ENCODE data around the gene PLEKHG3.
A peak's percentile ranks its signal among the peaks of the same experiment; 100 is the strongest.
"Not testable (repeated sequence)": the region's sequence is repeated elsewhere in the genome, so short reads cannot be mapped to it uniquely, and the experiment has no call there.

The PLEKHG3 gene

DNA sequence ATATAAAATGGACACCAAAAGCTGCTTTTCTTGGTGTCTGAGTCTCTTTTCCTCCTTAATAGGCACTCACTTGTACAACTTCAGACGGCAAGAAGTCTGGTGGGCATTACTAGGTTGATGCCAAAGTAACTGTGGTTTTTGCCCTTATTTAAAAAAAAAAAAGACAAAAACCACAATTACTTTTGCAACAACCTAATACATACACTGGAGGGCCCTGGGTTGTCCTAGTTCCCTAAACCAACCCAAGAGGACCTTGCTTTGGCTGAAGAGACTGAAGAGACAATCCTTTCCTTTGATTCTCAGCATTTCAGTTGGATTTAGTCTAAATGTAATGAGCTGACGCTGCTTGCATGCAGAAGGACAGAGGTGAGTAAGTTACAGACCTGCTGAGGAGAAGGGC lies 16.2 kb upstream of the PLEKHG3 start:
- DNase-seq (ENCODE audit: low spot score): no peak

DNA sequence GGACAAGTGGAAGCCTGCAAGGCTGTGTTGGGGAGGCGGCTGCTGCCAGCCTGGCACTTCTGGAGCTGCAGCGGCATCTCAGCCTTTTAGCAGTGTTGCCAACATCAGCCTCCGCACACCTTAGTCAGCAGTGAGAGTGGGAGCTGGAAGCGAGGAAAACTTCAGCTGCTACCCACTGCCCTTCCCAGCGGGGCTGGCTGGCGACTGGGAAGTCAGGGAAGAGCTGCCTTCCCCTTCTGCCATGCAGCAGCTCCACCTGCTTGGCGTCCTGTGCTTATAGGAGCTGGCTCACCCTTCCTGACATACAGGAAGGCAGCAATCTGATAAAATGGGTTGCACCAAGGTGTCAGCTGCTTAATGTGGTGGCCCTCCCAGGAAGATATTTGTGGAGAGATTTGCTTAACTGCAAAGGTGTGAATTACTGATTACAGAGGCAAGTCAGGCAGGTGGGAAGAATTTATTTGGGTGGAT lies 15.4 kb upstream of the PLEKHG3 start:
- no peak for DNase-seq (ENCODE audit: low spot score)

DNA sequence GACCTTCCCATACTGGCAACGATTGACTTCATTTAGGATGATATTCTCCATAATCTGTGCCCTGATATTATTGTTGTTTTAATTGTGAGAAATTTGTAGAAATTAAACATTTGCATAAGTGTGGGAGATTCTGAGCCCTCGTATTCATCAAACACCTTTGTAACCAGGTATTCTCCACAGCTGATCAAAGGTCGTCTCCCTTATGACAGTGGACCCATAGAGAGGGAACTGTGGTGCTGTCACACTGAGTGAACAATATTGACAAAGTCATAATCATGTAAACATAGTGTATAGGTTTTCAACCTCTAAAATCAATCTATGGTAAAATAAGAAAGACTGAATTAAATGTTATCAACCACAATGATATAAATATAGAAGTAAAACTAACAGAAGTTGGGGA lies 14.9 kb upstream of the PLEKHG3 start:
- DNase-seq (ENCODE audit: low spot score): no peak

DNA sequence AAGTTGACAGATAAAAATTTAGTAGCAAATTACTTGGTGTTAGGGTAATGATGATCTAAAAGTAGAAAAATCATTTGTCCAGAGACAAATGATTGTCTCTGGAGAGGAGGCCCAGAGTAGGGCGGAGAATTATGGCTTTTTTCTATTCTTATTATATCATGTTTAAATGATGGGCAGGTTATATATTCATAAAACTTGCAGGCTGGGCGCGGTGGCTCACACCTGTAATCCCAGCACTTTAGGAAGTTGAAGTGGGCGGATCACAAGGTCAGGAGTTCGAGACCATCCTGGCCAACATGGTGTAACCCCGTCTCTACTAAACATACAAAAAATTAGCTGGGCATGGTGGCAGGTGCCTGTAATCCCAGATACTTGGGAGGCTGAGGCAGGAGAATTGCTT lies 13.6 kb upstream of the PLEKHG3 start:
- DNase-seq (ENCODE audit: low spot score): not testable (repeated sequence)

DNA sequence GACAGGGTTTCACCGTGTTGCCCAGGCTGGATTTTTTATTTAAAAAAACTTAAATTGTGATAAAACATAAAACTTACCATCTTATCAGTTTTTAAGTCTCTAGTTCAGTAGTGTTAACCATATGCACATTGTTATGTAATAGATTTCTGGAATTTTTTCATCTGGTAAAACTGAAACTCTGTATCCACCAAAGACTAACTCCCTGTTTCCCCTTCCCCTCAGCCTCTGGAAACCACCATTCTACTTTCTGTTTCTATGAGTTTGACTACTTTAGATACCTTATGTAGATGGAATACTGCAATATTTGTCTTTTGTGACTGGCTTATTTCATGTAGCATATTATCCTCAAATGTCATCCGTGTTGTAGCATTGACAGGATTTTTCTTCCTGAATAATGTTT lies 12.8 kb upstream of the PLEKHG3 start:
- DNase-seq (ENCODE audit: low spot score): no peak

DNA sequence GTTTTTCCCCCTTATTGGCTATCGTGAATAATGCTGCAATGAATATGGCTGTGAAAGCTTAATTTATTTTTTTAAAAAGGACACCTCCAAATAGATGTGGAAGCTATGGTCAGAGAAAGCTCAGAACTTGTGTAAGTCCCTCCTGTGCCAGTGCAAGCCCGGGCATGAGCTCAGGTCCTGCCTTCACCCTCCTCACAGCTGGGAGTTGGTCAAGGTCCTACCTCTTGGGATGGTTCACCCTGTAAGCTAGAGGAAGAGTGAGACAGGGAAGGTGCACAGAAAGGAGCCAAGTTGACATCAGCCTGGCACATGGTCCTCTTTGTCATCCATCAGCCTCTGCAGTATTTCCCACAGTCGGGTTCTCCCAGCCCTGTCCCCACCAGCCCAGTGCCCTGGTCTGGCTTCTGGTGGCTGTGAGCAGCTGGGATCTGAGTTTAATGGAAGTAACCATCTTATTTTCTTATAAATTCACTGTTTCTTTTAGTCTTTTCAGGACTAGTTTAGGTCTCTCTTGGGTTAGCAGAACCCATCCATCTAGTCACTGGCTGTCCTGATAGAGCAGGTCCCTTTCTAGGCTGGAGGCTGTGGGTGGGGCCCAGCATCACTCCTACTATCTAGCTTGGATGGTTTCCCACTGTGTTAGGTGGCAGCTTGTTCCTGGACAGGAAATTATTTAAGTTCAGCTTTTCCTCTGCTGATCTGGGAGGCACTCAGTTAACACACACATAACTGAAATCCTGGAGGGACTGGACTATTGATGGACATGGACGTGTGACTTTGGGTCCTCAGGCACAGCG lies 11.8 kb upstream of the PLEKHG3 start:
- DNase-seq (ENCODE audit: low spot score): no peak

DNA sequence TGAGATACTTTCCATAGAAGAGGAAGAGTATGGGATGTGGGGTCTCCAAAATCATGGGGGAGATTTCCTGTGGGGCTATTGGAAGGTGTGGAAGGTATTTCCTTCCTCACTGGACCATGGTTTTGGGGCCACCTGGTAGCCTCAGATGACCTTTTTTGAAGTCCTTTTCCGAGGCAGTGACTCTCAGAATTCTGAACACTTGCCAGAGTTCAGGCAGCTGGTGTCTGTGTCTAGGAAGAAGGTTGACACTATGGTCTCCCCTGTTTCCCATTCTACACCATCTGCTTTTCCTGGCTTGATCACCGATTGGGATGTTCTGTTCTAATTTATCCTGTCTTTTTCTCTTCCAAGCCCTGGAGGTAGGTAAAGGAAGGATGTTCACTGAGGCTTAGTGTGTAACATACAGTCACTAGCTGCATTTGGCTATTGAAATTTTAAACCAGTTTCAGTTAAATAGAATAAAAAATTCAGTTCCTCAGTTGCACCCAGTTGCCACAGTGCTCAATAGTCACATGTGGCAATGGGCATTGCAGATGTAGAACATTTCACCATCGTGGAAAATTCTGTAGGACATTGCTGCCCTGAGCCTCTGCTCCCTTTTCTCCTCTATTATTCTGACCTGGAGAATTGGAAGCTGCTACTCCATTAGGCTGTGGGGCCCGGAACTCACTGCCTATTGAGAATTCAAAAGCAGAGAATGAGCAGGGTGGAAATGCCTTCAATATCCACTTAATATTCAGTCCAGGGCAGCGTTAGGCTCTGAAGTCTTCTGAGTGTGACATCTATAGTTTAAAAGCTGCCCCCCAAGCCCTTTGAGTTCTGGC lies 11.0 kb upstream of the PLEKHG3 start:
- no peak for DNase-seq (ENCODE audit: low spot score)

DNA sequence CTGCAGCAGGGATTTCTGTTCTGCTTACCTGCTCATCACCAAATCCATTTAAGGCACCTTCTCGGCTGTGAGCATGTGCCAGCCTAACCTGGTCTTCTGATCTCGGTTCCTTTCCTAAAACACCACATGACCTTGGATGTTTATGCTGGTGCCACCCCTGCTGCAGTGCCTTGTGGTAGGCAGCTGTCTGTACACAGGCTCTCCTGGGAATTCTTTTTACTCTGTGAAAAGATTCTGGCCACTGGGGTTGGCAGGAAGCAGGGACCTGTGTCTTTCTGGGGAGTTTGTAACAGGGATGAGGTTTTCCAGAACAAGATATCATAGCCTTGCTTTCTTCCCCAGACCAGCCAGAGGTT lies 10.4 kb upstream of the PLEKHG3 start:
- DNase-seq (ENCODE audit: low spot score): no peak

DNA sequence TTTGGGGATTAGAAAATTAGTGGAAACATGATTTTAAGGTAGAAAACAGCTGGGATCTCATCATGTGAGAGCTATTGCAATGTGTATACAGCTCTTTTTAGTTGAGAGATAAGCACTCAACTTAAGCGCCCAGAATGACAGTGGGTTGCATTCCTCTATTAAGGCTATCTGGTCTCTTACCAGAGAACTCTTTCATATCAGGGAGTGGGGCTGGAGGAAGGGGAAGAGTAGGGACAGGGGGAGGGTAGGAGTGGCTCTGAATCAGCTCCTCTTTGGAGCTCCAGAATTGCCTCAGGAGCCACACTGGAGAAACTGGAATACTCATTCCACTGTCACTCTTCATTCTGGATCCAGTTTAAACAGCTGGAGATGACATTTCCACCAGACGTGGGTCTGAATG lies 9.2 kb upstream of the PLEKHG3 start:
- DNase-seq (ENCODE audit: low spot score): no peak

DNA sequence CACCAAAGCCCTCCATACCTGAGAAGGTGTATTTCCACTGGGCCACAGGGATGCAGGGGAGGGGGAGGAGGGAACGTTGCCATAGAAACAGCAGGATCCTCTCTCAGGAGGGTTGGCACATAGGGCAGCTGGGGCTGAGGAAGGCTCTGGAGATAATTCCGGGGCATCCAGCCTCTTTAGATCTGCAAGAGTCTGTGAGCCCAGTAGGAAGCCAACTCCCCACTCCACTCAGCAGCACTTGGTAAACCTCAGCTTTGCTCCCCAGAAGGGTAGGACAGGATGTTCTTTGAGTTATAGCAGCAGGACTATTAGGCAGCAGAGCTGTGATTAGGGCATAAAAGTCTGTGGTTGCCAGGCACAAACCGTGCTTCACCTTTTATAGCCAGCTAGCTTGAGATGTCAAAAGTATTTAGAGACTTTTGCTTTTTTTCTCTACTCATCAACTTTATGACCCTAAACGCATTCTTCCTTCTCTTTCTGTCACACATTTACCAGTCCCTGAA lies 7.8 kb upstream of the PLEKHG3 start:
- DNase-seq (ENCODE audit: low spot score): no peak

DNA sequence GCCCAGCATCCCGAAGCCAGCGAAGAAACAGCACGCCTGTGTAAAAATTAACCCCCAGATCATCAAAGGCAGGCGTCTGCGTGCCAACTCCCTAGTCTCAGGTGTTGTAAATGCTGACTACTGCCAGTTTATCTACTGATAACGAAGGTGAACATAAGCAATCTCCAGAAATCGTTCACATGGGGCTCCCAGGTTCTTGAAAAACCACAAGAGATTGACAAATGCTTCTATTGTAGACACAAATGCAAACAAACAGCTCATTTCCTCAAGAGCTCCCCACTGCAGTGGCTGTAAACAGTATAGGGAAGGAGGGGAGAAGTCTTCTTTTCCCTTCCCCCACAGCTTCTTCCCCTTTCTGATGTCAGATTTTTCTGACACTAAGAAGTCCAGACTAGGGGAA lies 5.3 kb upstream of the PLEKHG3 start:
- DNase-seq (ENCODE audit: low spot score): peak; percentile 36

DNA sequence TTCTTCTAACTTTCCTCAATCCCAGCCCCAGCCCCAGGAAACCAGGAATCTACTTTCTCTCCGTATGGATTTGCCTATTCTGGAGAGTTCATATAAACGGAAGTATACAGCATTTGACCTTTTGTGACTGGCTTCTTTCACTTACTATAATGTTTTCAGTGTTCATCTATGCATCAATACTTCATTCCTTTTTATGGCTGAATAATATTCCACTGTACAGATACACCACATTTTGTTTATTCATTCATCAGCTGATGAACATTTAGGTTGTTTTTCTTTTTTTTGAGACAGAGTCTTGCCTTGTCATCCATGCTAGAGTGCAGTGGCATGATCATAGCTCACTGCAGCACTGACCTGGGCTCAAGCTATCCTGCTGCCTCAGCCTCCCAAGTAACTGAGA lies 3.9 kb upstream of the PLEKHG3 start:
- DNase-seq (ENCODE audit: low spot score): no peak

DNA sequence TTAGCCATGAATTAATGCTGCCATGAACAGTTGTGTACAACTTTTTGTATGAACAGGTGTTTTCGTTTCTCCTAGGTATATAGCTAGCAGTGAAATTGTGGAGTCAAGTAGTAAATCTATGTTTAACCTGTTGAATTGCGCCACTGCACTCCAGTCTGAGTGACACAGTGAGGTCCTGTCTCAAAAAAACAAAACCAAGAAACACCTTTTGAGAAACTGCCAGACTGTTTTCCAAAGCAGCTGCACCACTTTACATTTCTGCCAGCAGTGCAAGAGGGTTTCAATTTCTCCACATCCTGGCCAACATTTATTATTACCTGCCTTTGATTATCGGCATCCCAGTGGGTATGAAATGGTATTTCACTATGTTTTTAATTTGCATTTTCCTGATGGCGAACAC lies 3.3 kb upstream of the PLEKHG3 start:
- DNase-seq (ENCODE audit: low spot score): peak; percentile 26

DNA sequence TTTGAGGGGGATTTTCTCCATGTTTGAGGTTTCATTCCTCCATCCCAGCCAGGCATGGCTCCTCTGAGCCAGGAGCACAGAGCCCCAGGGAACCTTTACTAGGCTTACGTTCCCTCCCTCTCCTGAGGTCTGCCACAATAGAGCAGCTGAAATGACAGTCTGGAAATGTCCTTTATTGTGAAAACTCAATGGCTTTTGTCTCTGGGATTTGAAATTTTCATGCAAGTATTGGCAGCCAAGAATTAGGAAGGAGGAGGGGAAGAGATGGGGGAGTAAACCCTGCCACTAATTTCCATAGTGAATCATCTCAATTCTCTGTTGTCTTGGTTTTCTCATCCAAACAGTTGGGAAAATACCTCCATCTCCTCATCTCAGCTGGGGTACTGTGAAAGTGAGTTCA lies 2.6 kb upstream of the PLEKHG3 start:
- peak; percentile 47 for DNase-seq (ENCODE audit: low spot score)

DNA sequence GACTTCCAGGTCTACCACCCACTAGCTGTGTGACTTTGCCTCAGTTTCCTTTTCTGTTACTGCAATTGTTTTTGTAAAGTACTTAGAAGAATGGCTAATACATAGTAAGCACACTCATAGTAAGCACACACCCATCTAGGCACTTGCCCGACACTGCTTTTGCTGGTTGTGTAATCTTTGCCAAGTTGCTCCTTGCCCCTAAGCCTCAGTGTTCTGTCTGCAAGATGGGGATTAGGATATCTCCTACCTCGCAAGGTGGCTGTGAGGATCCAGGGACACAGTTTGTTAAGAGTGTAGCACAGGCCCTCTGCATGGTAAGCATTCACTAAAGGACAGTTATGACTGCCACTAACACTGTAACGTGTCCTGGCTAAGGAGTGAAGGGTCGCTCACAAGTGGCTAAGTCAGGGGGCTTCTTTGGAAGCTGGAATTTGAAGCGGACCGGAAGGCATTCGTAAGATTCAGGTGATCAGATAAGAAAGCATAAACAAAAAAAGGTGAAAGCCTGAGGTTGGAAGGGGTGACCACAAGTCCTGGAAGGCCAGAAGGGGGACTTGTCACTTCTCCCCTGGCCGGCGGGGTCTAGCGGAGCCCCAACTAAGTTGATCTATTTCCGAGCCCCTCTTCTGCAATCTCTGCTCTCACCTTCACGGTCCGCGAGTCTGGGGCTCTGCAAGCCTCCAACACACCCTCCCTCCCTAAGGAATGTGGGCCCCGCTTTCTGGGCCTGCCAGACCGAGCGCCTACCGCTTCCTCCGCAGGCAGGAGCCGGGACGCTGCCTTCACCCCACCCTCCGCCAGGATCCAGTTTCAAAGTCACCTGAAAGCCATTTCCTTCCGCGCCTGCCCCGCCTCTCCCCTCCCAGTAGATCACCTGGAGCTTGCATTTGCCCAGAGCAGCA lies 1.5 kb upstream of the PLEKHG3 start:
- DNase-seq (ENCODE audit: low spot score): peak; percentile 62

DNA sequence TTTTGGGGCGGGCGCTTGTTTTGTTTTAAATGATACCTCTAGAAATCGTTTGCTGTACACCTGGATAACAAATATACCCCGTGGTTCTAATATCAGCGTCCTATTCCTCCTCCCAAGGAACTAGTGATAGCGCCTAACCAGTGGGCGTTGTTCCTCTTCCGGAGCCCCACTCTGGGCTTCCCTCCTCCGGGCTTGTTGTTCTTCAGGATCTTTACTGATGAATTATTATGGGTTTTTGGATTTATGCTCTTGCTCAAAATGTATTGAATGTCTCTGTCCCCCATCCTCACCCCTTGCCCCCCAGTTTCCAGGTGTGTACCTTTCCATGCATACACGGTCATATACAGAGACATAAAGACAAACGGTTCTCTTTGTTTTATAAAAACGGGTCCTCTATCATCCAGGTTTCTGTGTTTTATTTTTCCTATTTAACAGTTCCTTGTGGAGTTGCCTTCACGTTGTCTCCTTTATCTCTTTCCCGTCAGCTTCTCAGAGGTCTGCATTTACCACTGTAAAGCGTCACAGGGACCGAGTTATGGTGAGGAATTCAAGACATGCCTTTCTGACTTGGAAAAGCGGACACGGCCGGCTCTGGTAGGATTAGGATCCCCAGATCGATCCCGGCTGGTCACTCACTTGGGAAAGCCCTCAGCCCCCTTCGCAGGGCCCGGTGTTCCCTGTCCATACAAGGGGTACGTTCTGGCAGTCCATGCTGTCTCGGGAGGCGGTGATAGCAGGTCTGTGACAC lies 655 bp upstream of the PLEKHG3 start:
- DNase-seq (ENCODE audit: low spot score): no peak

DNA sequence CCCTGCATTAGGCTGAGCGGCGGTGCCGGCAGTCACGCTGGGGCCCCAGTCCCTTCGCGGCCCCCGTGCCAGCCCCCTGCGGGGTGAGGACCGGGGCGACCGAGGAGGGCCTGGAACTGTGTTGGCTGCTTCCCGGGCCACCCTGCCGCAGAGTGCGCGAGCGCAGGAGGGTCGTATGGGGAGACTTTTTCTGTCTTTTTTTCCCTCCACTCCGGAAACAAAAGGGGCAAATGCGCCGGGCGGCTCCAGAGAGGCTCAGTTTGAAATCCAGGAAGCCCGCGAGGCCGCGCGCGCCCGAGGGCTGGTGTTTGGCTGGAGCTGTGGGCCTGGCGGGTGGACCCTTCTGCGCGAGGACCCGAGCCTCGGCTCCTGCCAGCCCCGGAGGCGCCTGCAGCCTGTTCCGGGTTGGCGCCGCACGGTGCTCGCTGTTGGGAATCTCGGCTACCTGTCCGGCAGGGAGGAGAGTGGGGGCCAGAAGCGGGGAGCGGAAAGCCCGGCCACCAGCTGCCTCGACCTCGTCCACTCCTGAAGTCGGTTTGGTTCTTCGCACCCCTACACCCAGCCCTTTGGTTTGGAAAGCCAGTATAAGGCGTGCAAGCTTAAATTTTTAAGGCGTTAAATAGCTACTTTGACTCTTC lies 638 bp downstream of the PLEKHG3 start:
- peak; percentile 69 for DNase-seq (ENCODE audit: low spot score)

DNA sequence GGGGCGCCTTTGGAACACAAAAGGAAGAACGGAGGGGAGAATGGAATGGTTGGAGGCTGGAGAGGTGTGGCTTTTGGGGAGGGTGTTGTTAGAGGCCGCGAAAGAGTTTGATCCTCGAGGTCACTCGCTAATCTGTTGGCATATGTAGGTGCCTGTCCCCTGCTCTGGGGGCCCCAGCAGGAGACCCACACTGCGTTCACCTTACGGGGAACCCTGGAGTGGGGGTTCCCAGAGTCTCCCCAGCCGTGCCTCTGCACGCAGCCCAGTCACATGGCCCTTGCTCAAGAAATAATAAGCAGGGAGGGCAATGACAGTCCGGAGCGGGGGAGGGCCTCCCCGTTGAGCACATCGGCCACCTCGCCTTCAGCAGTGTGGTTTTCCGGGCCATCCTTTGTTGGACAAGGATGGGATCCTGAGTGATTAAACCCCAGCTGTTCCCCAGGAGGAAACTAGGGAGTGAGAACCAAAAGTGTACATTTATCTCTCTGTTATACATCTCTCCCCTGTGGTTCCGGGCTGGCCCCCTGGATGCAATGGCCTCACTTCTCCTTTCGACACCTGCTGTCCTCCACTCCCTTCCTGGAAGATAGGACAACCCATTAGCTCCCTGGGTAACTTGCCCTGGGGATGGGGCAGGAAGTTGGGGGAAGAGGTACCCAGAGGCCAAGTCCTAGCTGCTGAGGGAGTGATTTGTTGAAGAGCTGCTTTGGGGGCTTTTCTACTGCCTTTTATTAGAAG lies 1.3 kb downstream of the PLEKHG3 start:
- DNase-seq (ENCODE audit: low spot score): peak; percentile 61

DNA sequence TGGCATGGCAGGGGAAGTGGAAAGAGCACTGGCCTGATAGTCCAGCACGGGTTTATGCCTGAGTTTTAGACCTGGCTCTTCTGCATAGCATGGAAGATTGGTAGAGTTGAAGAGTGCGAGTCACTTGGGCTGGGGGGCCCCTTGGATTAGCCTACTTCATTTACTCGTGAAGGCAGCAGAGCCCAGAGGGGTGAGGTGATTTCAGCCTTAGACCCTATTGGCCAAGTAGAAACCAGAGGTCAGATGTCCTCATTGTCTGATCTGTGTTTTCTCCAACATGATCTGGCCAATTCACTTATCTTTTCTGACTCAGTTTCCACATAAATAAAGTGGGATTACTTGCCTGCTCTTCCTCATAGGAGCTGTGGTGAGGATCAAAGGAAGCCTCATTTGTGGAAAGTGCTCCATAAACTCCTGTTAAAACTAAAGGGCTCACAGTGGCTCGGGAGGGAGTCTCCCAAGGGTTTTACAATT lies 1.9 kb downstream of the PLEKHG3 start:
- no peak for DNase-seq (ENCODE audit: low spot score)

DNA sequence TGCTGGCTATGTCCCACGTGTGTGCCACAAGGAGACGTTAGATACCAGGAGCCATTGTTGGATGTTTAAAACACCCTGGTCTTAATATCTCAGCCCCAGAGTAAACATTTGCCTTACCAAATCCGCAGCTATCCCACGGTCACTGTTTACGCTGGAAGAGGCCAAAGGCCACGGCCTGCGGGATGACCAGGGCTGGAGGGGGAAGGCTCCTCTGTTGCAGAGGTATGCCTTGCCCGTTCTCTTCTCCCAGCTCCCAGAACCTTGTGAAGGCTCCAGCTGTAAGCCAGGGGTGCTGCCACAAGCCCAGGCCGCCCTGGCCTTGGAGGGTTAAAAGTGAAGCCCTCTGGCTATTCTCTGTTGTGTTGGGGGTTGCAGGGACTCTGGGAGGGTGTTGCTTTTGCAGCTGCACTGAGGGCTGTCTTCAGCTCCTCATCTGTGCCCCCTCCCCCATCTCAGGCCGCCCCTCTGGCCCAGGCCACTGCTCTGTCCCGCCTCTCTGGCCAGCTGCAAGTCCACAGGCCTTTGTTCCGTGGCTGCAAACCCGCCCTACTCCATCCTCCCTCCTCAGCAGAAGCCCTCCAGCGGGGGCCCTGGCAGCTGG lies 2.5 kb downstream of the PLEKHG3 start:
- DNase-seq (ENCODE audit: low spot score): peak; percentile 78
